ENCODE measurements around the gene AOC1.

AOC1 gene

DNA sequence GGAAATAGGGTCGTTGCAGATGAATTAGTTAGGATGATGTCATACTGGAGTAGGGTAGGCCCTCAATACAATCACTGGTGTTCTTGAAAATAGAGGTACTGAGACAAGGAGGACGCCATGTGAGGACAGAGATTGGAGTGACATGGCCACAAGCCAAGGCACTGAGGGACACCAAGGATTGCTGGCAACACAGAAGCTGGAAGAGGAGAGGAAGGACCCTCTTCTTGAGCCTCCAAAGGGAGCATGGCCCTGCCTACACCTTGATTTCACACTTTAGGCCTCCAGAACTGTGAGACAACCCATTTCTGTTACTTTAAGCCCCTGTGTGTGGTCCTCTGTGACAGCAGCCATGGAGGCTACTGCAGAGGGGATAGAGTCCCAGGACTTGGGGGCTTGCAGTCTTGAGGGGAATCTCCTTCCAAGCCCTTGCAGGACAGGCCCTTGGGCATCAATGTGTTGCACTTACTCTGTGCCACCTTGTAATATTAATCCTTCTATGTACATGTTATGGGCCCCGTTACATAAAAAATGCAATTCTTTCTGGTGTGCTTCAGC lies 3.7 kb upstream of the AOC1 start:
- Histone ChIP-seq H3K27me3 (ENCODE audit: control insufficient read depth in 2 of 2, insufficient read depth in 2 of 2, low read length in 2 of 2) (no peaks in the 10 kb centered on the region), H3K9ac (ENCODE audit: low read depth in 1 of 2, low read length in 2 of 2) (no peak overlapping the region), H3K4me3 (ENCODE audit: low read length in 2 of 2) (no peak overlapping the region), H3K4me1 (ENCODE audit: control insufficient read depth in 2 of 2, insufficient read depth in 2 of 2, low read length in 2 of 2) (peaks cover 4 to 7% of the 10 kb centered on the region in 2 donors), H3K27ac (ENCODE audit: low read depth in 2 of 2, low read length in 2 of 2) (no peak overlapping the region), H3K36me3 (ENCODE audit: control insufficient read depth in 2 of 2, insufficient read depth in 2 of 2, low read length in 2 of 2) (no peaks in the 10 kb centered on the region), H3K9me3 (ENCODE audit: control insufficient read depth in 2 of 2, low read length in 2 of 2) (no peaks in the 10 kb centered on the region)

GRCh38 chr7:150849204-150849775 lies 3.0 kb upstream of the AOC1 start:
- H3K36me3 ChIP-seq (ENCODE audit: control insufficient read depth in 2 of 2, insufficient read depth in 2 of 2, low read length in 2 of 2): no peaks in the 10 kb centered on the region
- no peak overlapping the region for H3K27ac ChIP-seq (ENCODE audit: low read depth in 2 of 2, low read length in 2 of 2)
- H3K27me3 ChIP-seq (ENCODE audit: control insufficient read depth in 2 of 2, insufficient read depth in 2 of 2, low read length in 2 of 2): no peaks in the 10 kb centered on the region
- H3K9me3 ChIP-seq (ENCODE audit: control insufficient read depth in 2 of 2, low read length in 2 of 2): no peaks in the 10 kb centered on the region
- no peak overlapping the region for H3K9ac ChIP-seq (ENCODE audit: low read depth in 1 of 2, low read length in 2 of 2)
- H3K4me1 ChIP-seq (ENCODE audit: control insufficient read depth in 2 of 2, insufficient read depth in 2 of 2, low read length in 2 of 2): peaks cover 7 to 8% of the 10 kb centered on the region in 2 donors
- no peak overlapping the region for H3K4me3 ChIP-seq (ENCODE audit: low read length in 2 of 2)

GRCh38 chr7:150850273-150850672 lies 2.0 kb upstream of the AOC1 start:
- peaks cover 5 to 8% of the 10 kb centered on the region in 2 donors for H3K4me1 ChIP-seq (ENCODE audit: control insufficient read depth in 2 of 2, insufficient read depth in 2 of 2, low read length in 2 of 2)
- no peaks in the 10 kb centered on the region for H3K36me3 ChIP-seq (ENCODE audit: control insufficient read depth in 2 of 2, insufficient read depth in 2 of 2, low read length in 2 of 2)
- no peak overlapping the region for H3K9ac ChIP-seq (ENCODE audit: low read depth in 1 of 2, low read length in 2 of 2)
- no peak overlapping the region for H3K27ac ChIP-seq (ENCODE audit: low read depth in 2 of 2, low read length in 2 of 2)
- no peak overlapping the region for H3K4me3 ChIP-seq (ENCODE audit: low read length in 2 of 2)
- H3K9me3 ChIP-seq (ENCODE audit: control insufficient read depth in 2 of 2, low read length in 2 of 2): no peaks in the 10 kb centered on the region
- no peaks in the 10 kb centered on the region for H3K27me3 ChIP-seq (ENCODE audit: control insufficient read depth in 2 of 2, insufficient read depth in 2 of 2, low read length in 2 of 2)

DNA sequence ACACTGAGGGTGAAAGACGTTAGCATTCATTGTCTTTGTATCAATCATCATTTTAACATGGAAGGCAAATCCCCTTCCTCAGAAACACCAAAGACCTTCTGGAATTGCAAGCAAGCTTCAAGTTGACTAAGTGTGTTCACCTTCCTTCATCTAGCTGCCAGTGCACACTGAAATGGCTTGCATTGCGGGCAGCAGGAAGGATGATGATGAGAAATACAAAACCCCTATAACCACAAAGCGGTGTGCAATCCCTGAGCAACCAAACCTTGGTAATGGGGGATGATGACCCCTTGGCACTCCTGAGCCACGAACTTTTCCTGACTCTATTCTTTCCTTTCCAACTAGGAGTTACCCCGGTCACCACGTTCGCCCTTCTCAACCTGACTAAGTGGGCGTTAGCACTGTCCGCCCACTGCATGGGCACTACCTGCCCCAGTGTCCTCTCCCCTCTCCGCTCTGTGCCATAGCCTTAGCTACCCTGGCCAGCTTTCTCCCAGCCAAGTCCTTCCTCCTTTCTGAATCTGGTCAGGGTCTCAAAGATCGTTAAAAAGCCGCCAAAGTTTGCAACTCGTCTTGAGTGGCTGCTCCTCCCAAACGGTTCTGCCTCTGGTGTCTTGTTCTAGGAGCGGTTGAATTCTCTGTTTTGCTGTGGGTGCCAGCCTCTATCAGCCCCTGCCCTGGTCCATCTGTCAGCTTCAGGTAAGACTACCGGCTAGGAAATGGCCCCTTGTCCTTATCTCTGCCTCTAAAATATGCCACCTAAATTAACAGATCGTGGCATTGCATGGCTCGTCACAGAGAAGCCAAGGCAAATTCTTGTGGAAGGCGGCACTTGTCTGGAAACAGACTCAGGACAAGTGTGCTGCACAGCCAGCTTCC lies 586 bp upstream of the AOC1 start:
- no peaks in the 10 kb centered on the region for H3K27me3 ChIP-seq (ENCODE audit: control insufficient read depth in 2 of 2, insufficient read depth in 2 of 2, low read length in 2 of 2)
- no peaks in the 10 kb centered on the region for H3K9me3 ChIP-seq (ENCODE audit: control insufficient read depth in 2 of 2, low read length in 2 of 2)
- peaks cover 5 to 8% of the 10 kb centered on the region in 2 donors for H3K4me1 ChIP-seq (ENCODE audit: control insufficient read depth in 2 of 2, insufficient read depth in 2 of 2, low read length in 2 of 2)
- peak overlapping the region; percentile 81 to 86 for H3K27ac ChIP-seq (ENCODE audit: low read depth in 2 of 2, low read length in 2 of 2)
- H3K36me3 ChIP-seq (ENCODE audit: control insufficient read depth in 2 of 2, insufficient read depth in 2 of 2, low read length in 2 of 2): no peaks in the 10 kb centered on the region
- H3K4me3 ChIP-seq (ENCODE audit: low read length in 2 of 2): peak overlapping the region; percentile 75 to 84
- peak overlapping the region; percentile 20 to 77 for H3K9ac ChIP-seq (ENCODE audit: low read depth in 1 of 2, low read length in 2 of 2)

DNA sequence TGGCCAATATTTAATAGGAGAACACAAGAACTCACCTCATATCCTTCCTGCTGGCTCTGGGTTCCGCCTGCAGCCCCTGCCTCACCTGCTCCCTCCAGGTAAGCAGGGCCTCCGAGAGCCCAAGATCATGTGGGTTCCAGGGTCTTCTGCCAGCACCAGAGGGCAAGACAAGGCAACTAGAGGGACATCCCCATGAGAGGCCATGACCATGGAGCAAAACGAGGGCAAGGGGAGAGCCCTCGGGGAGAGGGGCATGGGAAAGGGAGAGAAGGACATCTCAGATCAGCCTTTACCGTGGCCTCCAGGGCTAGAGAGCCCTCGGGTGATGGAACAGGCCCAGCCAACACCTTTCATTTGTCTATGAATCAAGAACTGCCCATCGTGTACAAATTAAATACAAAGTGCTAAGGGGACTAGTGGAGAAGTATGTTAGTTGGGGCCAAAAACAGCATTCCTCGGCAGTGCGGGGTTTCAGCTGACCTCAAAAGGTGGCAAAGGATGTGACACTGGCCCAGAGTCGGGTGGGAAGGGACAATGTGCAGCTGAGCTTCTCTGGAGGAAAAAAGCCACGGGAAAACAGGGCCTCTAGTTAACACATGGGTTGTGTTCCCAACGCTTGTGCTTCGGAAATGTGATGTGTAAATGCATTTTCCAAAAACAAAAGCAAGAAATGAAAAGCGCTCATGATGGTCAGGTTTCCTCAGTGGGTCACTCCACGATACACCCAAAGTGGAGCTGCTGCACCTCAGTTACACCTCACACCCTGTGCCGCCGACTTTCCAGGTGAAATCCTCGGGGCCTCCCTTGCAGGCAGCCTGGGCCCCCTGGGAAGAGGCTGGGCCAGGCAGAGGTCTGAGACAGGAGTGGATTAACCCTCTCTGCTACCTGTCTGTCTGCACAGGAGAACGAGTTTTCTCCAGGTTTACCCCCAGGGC lies 2.0 kb downstream of the AOC1 start:
- Histone ChIP-seq H3K9me3 (ENCODE audit: control insufficient read depth in 2 of 2, low read length in 2 of 2) (no peaks in the 10 kb centered on the region), H3K9ac (ENCODE audit: low read depth in 1 of 2, low read length in 2 of 2) (no peak overlapping the region), H3K27me3 (ENCODE audit: control insufficient read depth in 2 of 2, insufficient read depth in 2 of 2, low read length in 2 of 2) (no peaks in the 10 kb centered on the region), H3K36me3 (ENCODE audit: control insufficient read depth in 2 of 2, insufficient read depth in 2 of 2, low read length in 2 of 2) (peaks cover 11 to 14% of the 10 kb centered on the region in 2 donors), H3K4me1 (ENCODE audit: control insufficient read depth in 2 of 2, insufficient read depth in 2 of 2, low read length in 2 of 2) (peaks cover 5 to 8% of the 10 kb centered on the region in 2 donors), H3K27ac (ENCODE audit: low read depth in 2 of 2, low read length in 2 of 2) (no peak overlapping the region), H3K4me3 (ENCODE audit: low read length in 2 of 2) (no peak overlapping the region)

- no peak overlapping the region for H3K4me3 ChIP-seq (ENCODE audit: low read length in 2 of 2)
- H3K36me3 ChIP-seq (ENCODE audit: control insufficient read depth in 2 of 2, insufficient read depth in 2 of 2, low read length in 2 of 2): peaks cover 11 to 14% of the 10 kb centered on the region in 2 donors
- H3K27ac ChIP-seq (ENCODE audit: low read depth in 2 of 2, low read length in 2 of 2): no peak overlapping the region
- H3K9ac ChIP-seq (ENCODE audit: low read depth in 1 of 2, low read length in 2 of 2): no peak overlapping the region
- no peaks in the 10 kb centered on the region for H3K27me3 ChIP-seq (ENCODE audit: control insufficient read depth in 2 of 2, insufficient read depth in 2 of 2, low read length in 2 of 2)
- peaks cover 5 to 8% of the 10 kb centered on the region in 2 donors for H3K4me1 ChIP-seq (ENCODE audit: control insufficient read depth in 2 of 2, insufficient read depth in 2 of 2, low read length in 2 of 2)
- no peaks in the 10 kb centered on the region for H3K9me3 ChIP-seq (ENCODE audit: control insufficient read depth in 2 of 2, low read length in 2 of 2)
Measured at GRCh38 chr7:150855046-150855445, 2.7 kb downstream of the AOC1 start.

- H3K4me1 ChIP-seq (ENCODE audit: control insufficient read depth in 2 of 2, insufficient read depth in 2 of 2, low read length in 2 of 2): peaks cover 5 to 8% of the 10 kb centered on the region in 2 donors
- H3K36me3 ChIP-seq (ENCODE audit: control insufficient read depth in 2 of 2, insufficient read depth in 2 of 2, low read length in 2 of 2): peaks cover 16 to 18% of the 10 kb centered on the region in 2 donors
- no peak overlapping the region for H3K27ac ChIP-seq (ENCODE audit: low read depth in 2 of 2, low read length in 2 of 2)
- H3K9me3 ChIP-seq (ENCODE audit: control insufficient read depth in 2 of 2, low read length in 2 of 2): no peaks in the 10 kb centered on the region
- H3K4me3 ChIP-seq (ENCODE audit: low read length in 2 of 2): no peak overlapping the region
- no peak overlapping the region for H3K9ac ChIP-seq (ENCODE audit: low read depth in 1 of 2, low read length in 2 of 2)
- H3K27me3 ChIP-seq (ENCODE audit: control insufficient read depth in 2 of 2, insufficient read depth in 2 of 2, low read length in 2 of 2): no peaks in the 10 kb centered on the region
Measured at GRCh38 chr7:150855476-150856302, 3.4 kb downstream of the AOC1 start.

GRCh38 chr7:150856303-150857275 lies 4.3 kb downstream of the AOC1 start:
- H3K9ac ChIP-seq (ENCODE audit: low read depth in 1 of 2, low read length in 2 of 2): no peak overlapping the region
- H3K27me3 ChIP-seq (ENCODE audit: control insufficient read depth in 2 of 2, insufficient read depth in 2 of 2, low read length in 2 of 2): no peaks in the 10 kb centered on the region
- peaks cover 20 to 24% of the 10 kb centered on the region in 2 donors for H3K36me3 ChIP-seq (ENCODE audit: control insufficient read depth in 2 of 2, insufficient read depth in 2 of 2, low read length in 2 of 2)
- no peak overlapping the region for H3K27ac ChIP-seq (ENCODE audit: low read depth in 2 of 2, low read length in 2 of 2)
- no peaks in the 10 kb centered on the region for H3K9me3 ChIP-seq (ENCODE audit: control insufficient read depth in 2 of 2, low read length in 2 of 2)
- H3K4me1 ChIP-seq (ENCODE audit: control insufficient read depth in 2 of 2, insufficient read depth in 2 of 2, low read length in 2 of 2): peaks cover 5 to 8% of the 10 kb centered on the region in 2 donors
- no peak overlapping the region for H3K4me3 ChIP-seq (ENCODE audit: low read length in 2 of 2)

Measured in mucosa of rectum (tissue), 2 donors.